Endothelial cell of umbilical vein (primary cell): Measurements from ENCODE around the gene RHOF. TPM values are rescaled to one million over a fixed set of nuclear protein-coding genes. Genes with fewer than 3 reads are reported as not detected.

Source experiments
- Bru-seq: library from RNA; stranded (reverse); fragments of 400-500 nt; gene quantifications from one replicate; lab custom pipeline; 2021; lab: Mats Ljungman, UMichigan
- BruChase-seq, 2 experiments: library from RNA; stranded (reverse); fragments of 400-500 nt; gene quantifications; one replicate each; lab custom pipeline; 2021; lab: Mats Ljungman, UMichigan
- BruUV-seq: library from RNA; stranded (reverse); fragments of 400-500 nt; replicated peaks from 2 replicates; lab custom pipeline; 2021; lab: Mats Ljungman, UMichigan
- CTCF ChIA-PET: fragments of 300-600, 350-600 bp; sonication (Branson Sonifier 250); formaldehyde crosslinking; loops from one replicate; lab custom pipeline; 2021; ENCODE audit warnings: antibody characterized with exemption, inconsistent platforms; lab: Charles Lee
- POLR2A ChIA-PET: fragments of 300-600, 350-600 bp; sonication (Branson Sonifier 250); formaldehyde crosslinking; loops from one replicate; lab custom pipeline; 2021; ENCODE audit warnings: antibody characterized with exemption, inconsistent platforms; lab: Charles Lee
- DNase-seq: peaks from one replicate; pipeline ENCODE4 v3.0.0-alpha.2; 2011; ENCODE audit warnings: low read depth, low spot score
- FAIRE-seq: peaks from 2 replicates; lab custom pipeline; 2011; peaks lifted over from hg19 to GRCh38; lab: Jason Lieb, UNC
- H2AFZ ChIP-seq: 2 replicates; pipeline ENCODE4 v1.6.0; 2012; ENCODE audit warnings: low read depth, low read length, control low read depth, inconsistent platforms
- H3K27ac ChIP-seq: 2 replicates; pipeline ENCODE4 v1.5.1; 2011; ENCODE audit warnings: low read depth, mild to moderate bottlenecking, control low read depth, low read length, moderate library complexity; ENCODE audit not compliant: insufficient read depth
- H3K27me3 ChIP-seq, 2 experiments: 2 replicates each; pipeline versions ENCODE4 v1.6.0 to v1.6.1; 2011; ENCODE audit warnings: low read length in 2 of 2, mixed read lengths in 1 of 2; ENCODE audit not compliant: control insufficient read depth in 2 of 2, insufficient read depth in 2 of 2
- H3K36me3 ChIP-seq, 2 experiments: 2 replicates in 1 of 2; 3 replicates in 1 of 2; pipeline ENCODE4 v1.5.1; 2011; ENCODE audit warnings: low read length in 2 of 2, mild to moderate bottlenecking in 1 of 2, moderate library complexity in 1 of 2; ENCODE audit not compliant: control insufficient read depth in 2 of 2, insufficient read depth in 2 of 2; ENCODE audit errors: extremely low read depth in 1 of 2
- H3K4me1 ChIP-seq: 3 replicates; pipeline ENCODE4 v1.5.1; 2011; ENCODE audit warnings: mild to moderate bottlenecking, low read length; ENCODE audit not compliant: control insufficient read depth, insufficient read depth; ENCODE audit errors: extremely low read depth
- H3K4me2 ChIP-seq: 2 replicates; pipeline ENCODE4 v1.6.1; 2011; ENCODE audit warnings: low read length, control low read depth, mixed read lengths; ENCODE audit not compliant: insufficient read depth
- H3K4me3 ChIP-seq, 3 experiments: fragments of 200-600 bp in 1 of 3; sonication (generic), shearing (Covaris generic) in 1 of 3; replicated peaks in 1 of 3; 2 replicates each; pipeline ENCODE4 v1.5.1; 2011 to 2016; ENCODE audit warnings: control low read depth in 3 of 3, low read length in 3 of 3, mild to moderate bottlenecking in 2 of 3, inconsistent platforms in 1 of 3, low read depth in 1 of 3, moderate library complexity in 1 of 3; ENCODE audit not compliant: insufficient read depth in 1 of 3
- H3K79me2 ChIP-seq: 2 replicates; pipeline ENCODE4 v1.6.0; 2012; ENCODE audit warnings: low read length, inconsistent platforms; ENCODE audit not compliant: control insufficient read depth, insufficient read depth
- H3K9ac ChIP-seq: replicated peaks from 2 replicates; pipeline ENCODE3; 2011; ENCODE audit warnings: low read length, control low read depth; ENCODE audit not compliant: insufficient read depth; ENCODE audit errors: extremely low read depth
- H3K9me1 ChIP-seq: replicated peaks from 3 replicates; pipeline ENCODE4 v1.6.0; 2011; ENCODE audit warnings: mild to moderate bottlenecking, low read length; ENCODE audit not compliant: control insufficient read depth, insufficient read depth; ENCODE audit errors: extremely low read depth
- H3K9me3 ChIP-seq: replicated peaks from 2 replicates; pipeline ENCODE4 v1.5.1; 2012; ENCODE audit warnings: low read length, inconsistent platforms; ENCODE audit not compliant: control insufficient read depth, insufficient read depth
- H4K20me1 ChIP-seq: replicated peaks from 2 replicates; pipeline ENCODE3; 2011; ENCODE audit warnings: mild to moderate bottlenecking, low read length; ENCODE audit not compliant: control insufficient read depth, insufficient read depth; ENCODE audit errors: extremely low read depth
- CTCF ChIP-seq, 2 donors: IDR thresholded peaks; 1 replicate in 1 of 2; 2 replicates in 1 of 2; pipeline ENCODE4 v1.5.1; 2011; ENCODE audit warnings: low read length in 2 of 2, mild to moderate bottlenecking in 2 of 2, moderate library complexity in 2 of 2, control low read depth in 1 of 2, inconsistent platforms in 1 of 2, low read depth in 1 of 2; ENCODE audit not compliant: insufficient read depth in 1 of 2; ENCODE audit errors: extremely low read depth in 1 of 2
- FOS ChIP-seq: IDR thresholded peaks from 2 replicates; pipeline ENCODE4 v1.6.1; 2011; ENCODE audit warnings: mild to moderate bottlenecking, low read length, moderate library complexity, borderline replicate concordance; ENCODE audit not compliant: insufficient read depth
- GATA2 ChIP-seq: IDR thresholded peaks from 2 replicates; pipeline ENCODE4 v1.7.0; 2011; ENCODE audit warnings: low read depth, mild to moderate bottlenecking, moderate library complexity, mixed read lengths, low read length; ENCODE audit not compliant: insufficient read length, insufficient read depth
- MAX ChIP-seq: IDR thresholded peaks from 2 replicates; pipeline ENCODE4 v1.6.1; 2011; ENCODE audit not compliant: insufficient read depth, insufficient read length
- MYC ChIP-seq: IDR thresholded peaks from one replicate; pipeline ENCODE4 v1.6.1; 2011; ENCODE audit warnings: mild to moderate bottlenecking, low read depth, low read length
- POLR2AphosphoS5 ChIP-seq: IDR thresholded peaks from 2 replicates; pipeline ENCODE4 v1.6.1; 2012; ENCODE audit warnings: low read depth, mild to moderate bottlenecking, control low read depth, low read length, moderate library complexity; ENCODE audit not compliant: insufficient read depth
- dilution Hi-C: fragments of 300-500 bp; cut with MboI; formaldehyde crosslinking; loops from one replicate; pipeline ENCODE4 v1.15.0; 2019; ENCODE audit warnings: low sequenced_read_pairs; ENCODE audit not compliant: extremely low pct_ligation_motif_present
- intact Hi-C: fragments of 100-400 bp; cut with micrococcal nuclease; formaldehyde crosslinking; loops from one replicate; pipeline ENCODE4 v1.10.0; 2022
- long read RNA-seq: library from polyadenylated mRNA; stranded (forward); transcript quantifications from one replicate; pipeline ENCODE4 v2.0.0, GENCODE V29; 2021
- polyA minus RNA-seq, 3 experiments: library from RNA; depleted of rRNA, polyadenylated mRNA; stranded (reverse); fragments of >200 nt; gene quantifications; 1 replicate in 1 of 3; 2 replicates in 2 of 3; pipeline ENCODE4 v1.2.3, GENCODE V29; 2011
- polyA plus RNA-seq, 4 experiments: library from polyadenylated mRNA; depleted of rRNA in 3 of 4; stranded (reverse) in 3 of 4; unstranded in 1 of 4; fragments of >200 nt; gene quantifications; 2 replicates each; pipeline versions ENCODE4 v1.2.1 to v1.2.3, GENCODE V29; 2011 to 2012; ENCODE audit warnings: missing spikeins in 1 of 4
- total RNA-seq: library from RNA; stranded (reverse); gene quantifications from 2 replicates; pipeline ENCODE4 v1.2.3, GENCODE V29; 2021

RHOF gene
- total RNA-seq (22.2 and 22.3 TPM in 2 replicates), polyA plus RNA-seq (9.3 and 12.0 TPM in 2 replicates), polyA minus RNA-seq (9.0 and 9.7 TPM in 2 replicates), Bru-seq, nascent RNA (percentile 36 among the genes with signal in this experiment), BruChase-seq, experiment 1, labeled RNA remaining after a 6-hour chase (percentile 54 among the genes with signal in this experiment), BruChase-seq, experiment 2, labeled RNA remaining after a 2-hour chase (percentile 48 among the genes with signal in this experiment)
- polyA plus RNA-seq (2011; cell fraction: cytosol; rRNA removed), result 4.9 and 5.7 TPM in 2 replicates
- 35.7 and 45.9 TPM in 2 replicates for polyA plus RNA-seq (2011; cell fraction: nucleus; rRNA removed)
- 7.8 and 15.5 TPM in 2 replicates for polyA plus RNA-seq (2012)
- 146 TPM for polyA minus RNA-seq (2011; cell fraction: cytosol; rRNA and poly(A)+ RNA removed)
- 36.3 and 41.7 TPM in 2 replicates for polyA minus RNA-seq (2011; cell fraction: nucleus; rRNA and poly(A)+ RNA removed)
- long read RNA-seq, transcript RHOF-201 (5 exons, 3,009 nt), result major isoform, 14 of 30 reads
- long read RNA-seq, partial matches to known transcripts, result 6 of 30 reads
- long read RNA-seq, other reads (novel, unspliced or antisense), result 6 of 30 reads

GRCh38 chr12:121793440-121793837 is at the start of gene RHOF:
RHOF (minus strand) TSS chr12:121793688; CDS start chr12:121793633, 55 bp downstream.
- peaks cover 15% of the 10 kb centered on the region for H3K79me2 ChIP-seq
- H3K27me3 ChIP-seq, result no peaks in the 10 kb centered on the region
- FAIRE-seq (peak; percentile 76), DNase-seq (no peak)
- no TSS peak for BruUV-seq
- peak within 1 kb of the TSS; percentile 38 for H3K9ac ChIP-seq
- no peak for TF ChIP-seq MAX
- no peak for TF ChIP-seq FOS
- no peak for TF ChIP-seq MYC
- TF ChIP-seq POLR2AphosphoS5, result peak; percentile 30
- no peak for TF ChIP-seq CTCF (IDR thresholded peaks at IDR 0.05; ENCODE audit: extremely low read depth in 1 of 2, insufficient read depth in 1 of 2, low read depth in 1 of 2, low read length in 2 of 2)
- no peak for TF ChIP-seq GATA2
- intact Hi-C loops (loop anchor here (5.0 kb wide), 2 partner anchors 46 to 211 kb away; partner anchors contain the start of gene KDM2B), dilution Hi-C loops (no loop called here)
- peaks cover 2 to 12% of the 10 kb centered on the region in 2 experiments for H3K36me3 ChIP-seq
- peaks cover 39% of the 10 kb centered on the region for H3K4me1 ChIP-seq
- peak within 1 kb of the TSS; percentile 22 to 43 (median 43) for H3K4me3 ChIP-seq
- no peaks in the 10 kb centered on the region for H3K9me1 ChIP-seq
- peak within 1 kb of the TSS; percentile 49 for H3K4me2 ChIP-seq
- ChIA-PET POLR2A (interaction anchor here (1.2 to 5.7 kb wide), 2 partner anchors 9 to 18 kb away, joined by 8 to 37 read pairs; no protein-coding TSS in a partner anchor), CTCF (interaction anchor here (1.2 to 12.7 kb wide), 25 partner anchors 13 to 241 kb away, joined by 3 to 774 read pairs (median 15); partner anchors contain the start of genes PSMD9, SETD1B and TMEM120B)
- peak within 1 kb of the TSS; percentile 70 for H2AFZ ChIP-seq
- H3K27ac ChIP-seq, result peak within 1 kb of the TSS; percentile 1
- no peaks in the 10 kb centered on the region for H3K9me3 ChIP-seq
- no peaks in the 10 kb centered on the region for H4K20me1 ChIP-seq
